GM19324 (cell line): ENCODE measurements around the gene TRDMT1.
A peak's percentile ranks its signal among the peaks of the same experiment; 100 is the strongest.

ENCODE experiments used
- ATAC-seq: cut with Tn5 transposase; IDR thresholded peaks from one replicate; pipeline ENCODE4 v1.9.1; 2021; ENCODE audit warnings: mild to moderate bottlenecking, moderate library complexity; ENCODE audit not compliant: unreplicated experiment, low FRiP score

The TRDMT1 gene

GRCh38 chr10:17232276-17232960 lies 30.9 kb upstream of the TRDMT1 start:
- ATAC-seq = no peak

DNA sequence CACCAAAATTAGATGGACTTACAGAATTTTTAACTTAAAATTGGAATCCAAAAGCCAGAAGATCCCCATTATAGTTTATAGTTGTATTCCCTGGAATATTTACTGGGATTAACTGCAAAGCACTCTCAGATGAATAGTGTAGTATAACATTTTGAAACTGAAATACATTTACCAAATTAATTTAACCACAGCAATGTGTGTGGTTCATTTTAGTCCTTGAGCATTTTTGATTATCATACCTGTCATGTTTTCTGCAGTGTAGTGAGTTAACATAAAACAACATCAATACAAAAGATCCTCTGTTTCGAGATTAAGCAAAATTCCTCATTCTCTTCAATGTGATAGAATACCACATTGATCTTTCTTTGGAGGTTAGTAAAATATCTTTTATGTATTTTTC lies 30.3 kb upstream of the TRDMT1 start:
- ATAC-seq = no peak

DNA sequence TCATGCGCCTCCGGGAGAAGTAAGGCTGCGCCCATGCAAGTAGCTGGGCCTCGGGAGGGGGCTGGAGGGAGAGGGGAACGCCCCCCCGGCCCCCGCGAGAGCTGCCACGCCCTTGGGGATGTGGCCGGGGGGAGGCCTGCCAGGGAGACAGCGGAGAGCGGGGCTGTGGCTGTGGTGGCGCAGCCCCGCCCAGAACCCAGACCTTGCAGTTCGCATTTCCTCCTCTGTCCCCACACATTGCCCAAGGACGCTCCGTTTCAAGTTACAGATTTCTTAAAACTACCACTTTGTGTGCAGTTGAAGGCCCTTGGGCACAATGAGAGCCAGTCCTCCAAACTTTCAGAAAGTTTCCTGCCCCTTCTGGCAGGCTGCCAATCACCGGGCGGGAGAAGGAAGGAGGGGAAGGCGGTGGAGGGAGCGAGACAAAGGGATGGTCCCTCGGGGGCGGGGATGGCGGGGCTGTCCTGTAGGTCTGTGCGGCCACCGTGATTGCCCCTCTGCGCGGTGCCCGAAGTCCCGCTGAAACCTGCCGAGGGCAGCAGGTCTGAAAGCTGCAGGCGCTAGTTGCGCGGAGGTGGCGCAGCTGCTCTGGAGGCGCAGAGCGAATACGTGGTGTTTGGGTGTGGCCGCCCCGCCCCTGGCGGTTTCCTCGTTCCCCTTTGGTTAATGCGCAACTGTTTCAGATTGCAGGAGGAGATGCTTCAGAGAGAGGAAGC lies 28.7 kb upstream of the TRDMT1 start:
- peak; percentile 59 for ATAC-seq

- ATAC-seq = no peak
Observed at GRCh38 chr10:17229717-17229966, 28.2 kb upstream of the TRDMT1 start.

DNA sequence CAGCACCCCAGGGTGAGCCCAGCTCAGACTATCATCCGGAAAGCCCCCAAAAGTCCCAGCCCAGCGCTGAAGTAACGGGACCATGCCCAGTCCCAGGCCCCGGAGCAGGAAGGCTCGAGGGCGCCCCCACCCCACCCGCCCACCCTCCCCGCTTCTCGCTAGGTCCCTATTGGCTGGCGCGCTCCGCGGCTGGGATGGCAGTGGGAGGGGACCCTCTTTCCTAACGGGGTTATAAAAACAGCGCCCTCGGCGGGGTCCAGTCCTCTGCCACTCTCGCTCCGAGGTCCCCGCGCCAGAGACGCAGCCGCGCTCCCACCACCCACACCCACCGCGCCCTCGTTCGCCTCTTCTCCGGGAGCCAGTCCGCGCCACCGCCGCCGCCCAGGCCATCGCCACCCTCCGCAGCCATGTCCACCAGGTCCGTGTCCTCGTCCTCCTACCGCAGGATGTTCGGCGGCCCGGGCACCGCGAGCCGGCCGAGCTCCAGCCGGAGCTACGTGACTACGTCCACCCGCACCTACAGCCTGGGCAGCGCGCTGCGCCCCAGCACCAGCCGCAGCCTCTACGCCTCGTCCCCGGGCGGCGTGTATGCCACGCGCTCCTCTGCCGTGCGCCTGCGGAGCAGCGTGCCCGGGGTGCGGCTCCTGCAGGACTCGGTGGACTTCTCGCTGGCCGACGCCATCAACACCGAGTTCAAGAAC lies 27.7 kb upstream of the TRDMT1 start:
- ATAC-seq = peak; percentile 24

DNA sequence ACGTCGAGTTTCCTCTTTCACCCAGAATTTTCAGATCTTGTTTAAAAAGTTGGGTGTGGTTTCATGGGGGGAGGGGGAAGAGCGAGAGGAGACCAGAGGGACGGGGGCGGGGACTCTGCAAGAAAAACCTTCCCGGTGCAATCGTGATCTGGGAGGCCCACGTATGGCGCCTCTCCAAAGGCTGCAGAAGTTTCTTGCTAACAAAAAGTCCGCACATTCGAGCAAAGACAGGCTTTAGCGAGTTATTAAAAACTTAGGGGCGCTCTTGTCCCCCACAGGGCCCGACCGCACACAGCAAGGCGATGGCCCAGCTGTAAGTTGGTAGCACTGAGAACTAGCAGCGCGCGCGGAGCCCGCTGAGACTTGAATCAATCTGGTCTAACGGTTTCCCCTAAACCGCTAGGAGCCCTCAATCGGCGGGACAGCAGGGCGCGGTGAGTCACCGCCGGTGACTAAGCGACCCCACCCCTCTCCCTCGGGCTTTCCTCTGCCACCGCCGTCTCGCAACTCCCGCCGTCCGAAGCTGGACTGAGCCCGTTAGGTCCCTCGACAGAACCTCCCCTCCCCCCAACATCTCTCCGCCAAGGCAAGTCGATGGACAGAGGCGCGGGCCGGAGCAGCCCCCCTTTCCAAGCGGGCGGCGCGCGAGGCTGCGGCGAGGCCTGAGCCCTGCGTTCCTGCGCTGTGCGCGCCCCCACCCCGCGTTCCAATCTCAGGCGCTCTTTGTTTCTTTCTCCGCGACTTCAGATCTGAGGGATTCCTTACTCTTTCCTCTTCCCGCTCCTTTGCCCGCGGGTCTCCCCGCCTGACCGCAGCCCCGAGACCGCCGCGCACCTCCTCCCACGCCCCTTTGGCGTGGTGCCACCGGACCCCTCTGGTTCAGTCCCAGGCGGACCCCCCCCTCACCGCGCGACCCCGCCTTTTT lies 26.9 kb upstream of the TRDMT1 start, which contains the start of gene VIM:
VIM (plus strand) TSS at position 151 of the 925 bp plus-strand sequence. CDS start 1,182 bp downstream, outside the sequence.
- peak; percentile 43 for ATAC-seq

- ATAC-seq = no peak
Observed at GRCh38 chr10:17227367-17228090, 26.1 kb upstream of the TRDMT1 start.

- ATAC-seq = no peak
Observed at GRCh38 chr10:17226891-17227303, 25.4 kb upstream of the TRDMT1 start.

- no peak for ATAC-seq
Observed at GRCh38 chr10:17225808-17226207, 24.3 kb upstream of the TRDMT1 start.

DNA sequence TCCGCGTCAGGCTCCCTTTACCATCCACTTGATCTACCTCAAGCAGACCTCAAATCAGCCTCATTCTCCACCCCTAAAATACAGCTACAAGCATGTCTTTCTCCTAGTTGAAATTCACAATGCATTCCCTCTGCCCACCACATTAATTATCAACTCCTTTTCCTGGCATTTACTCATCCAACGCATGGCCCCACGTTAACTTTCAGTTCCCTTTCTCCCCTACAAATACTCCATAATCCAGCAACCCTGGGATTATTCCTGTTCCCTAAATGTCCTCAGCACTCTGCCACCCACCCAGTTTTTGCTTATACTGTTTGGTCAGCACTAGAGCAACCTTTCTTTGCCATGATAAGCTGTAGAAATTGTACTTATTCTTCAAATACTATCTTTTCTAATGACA lies 20.9 kb upstream of the TRDMT1 start:
- ATAC-seq = no peak

GRCh38 chr10:17220652-17221100 lies 19.2 kb upstream of the TRDMT1 start:
- no peak for ATAC-seq

GRCh38 chr10:17219024-17219423 lies 17.6 kb upstream of the TRDMT1 start:
- ATAC-seq = no peak

DNA sequence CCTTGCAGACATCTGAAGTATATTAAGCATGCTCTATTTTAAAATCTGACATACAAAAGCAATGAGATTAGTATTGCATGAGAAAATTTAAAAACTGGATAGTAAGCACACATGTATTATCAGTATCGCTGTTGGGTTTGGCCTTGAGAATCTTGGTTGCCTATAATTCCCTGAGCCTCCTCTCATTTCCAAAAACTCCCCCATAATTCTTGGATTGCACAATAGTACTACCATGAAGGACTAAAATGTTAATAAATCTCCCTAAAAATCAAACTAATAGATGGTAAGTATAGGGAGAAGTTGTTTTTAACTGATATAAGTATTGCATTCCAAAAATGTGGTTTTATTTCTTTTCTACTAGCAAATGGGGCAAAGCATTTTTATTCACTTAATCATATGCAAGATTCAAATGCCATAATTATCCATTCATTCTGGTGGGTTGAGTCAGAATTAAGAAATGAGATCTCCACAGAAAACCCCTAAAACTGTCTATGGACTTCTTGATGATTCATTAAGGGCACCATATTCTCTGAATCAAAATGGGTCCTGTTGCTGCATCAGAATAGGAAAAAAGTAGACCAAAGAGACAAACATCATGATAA lies 16.3 kb upstream of the TRDMT1 start:
- ATAC-seq = no peak

GRCh38 chr10:17216901-17217395 lies 15.5 kb upstream of the TRDMT1 start:
- ATAC-seq = no peak

DNA sequence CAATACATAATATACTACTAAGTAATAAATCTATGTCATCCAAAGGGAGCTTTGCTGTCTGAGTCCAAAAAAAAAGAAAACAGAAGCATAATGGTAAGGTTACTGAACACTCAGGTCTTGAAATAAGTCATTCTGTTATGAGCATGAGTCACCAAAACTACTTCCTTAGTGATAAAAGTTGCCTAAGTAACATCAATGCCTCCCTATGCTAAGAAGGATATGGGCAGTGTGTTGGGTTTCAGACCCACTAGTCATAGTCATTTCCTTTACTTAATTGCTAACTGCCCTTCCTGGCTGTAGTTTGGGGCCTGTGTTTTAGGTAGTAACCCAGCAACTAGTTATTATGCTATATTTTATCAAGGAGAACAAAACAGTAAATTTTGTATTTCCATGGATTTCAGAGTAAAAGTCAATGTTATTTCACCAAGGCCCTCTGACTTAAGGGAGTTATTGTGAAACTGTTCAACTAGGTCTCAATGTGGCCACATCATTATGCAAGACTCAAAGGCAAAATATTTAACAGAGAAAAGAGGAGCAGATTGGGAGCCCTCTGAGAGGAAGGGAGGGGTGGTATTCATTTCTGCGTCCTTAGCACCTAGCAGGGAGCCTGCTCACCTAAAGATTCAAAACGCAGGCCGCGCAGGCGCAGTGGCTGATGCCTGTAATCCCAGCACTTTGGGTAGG lies 14.9 kb upstream of the TRDMT1 start:
- ATAC-seq = peak; percentile 96

DNA sequence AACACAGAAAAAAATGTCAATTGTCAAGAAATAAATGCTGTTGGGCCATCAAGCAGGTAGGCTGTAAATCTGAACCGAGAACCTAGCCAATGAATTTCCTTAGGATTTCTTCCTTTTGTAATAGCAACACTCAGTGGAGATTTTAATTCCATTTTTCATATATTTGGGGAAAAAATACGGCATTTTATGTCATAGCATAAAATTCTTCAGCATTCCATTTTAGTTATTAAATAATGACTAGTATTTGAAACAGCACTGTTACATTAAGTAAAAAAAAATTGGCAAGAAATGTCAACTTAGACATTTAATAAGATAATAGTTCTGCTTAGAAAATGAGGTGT lies 14.3 kb upstream of the TRDMT1 start:
- no peak for ATAC-seq

DNA sequence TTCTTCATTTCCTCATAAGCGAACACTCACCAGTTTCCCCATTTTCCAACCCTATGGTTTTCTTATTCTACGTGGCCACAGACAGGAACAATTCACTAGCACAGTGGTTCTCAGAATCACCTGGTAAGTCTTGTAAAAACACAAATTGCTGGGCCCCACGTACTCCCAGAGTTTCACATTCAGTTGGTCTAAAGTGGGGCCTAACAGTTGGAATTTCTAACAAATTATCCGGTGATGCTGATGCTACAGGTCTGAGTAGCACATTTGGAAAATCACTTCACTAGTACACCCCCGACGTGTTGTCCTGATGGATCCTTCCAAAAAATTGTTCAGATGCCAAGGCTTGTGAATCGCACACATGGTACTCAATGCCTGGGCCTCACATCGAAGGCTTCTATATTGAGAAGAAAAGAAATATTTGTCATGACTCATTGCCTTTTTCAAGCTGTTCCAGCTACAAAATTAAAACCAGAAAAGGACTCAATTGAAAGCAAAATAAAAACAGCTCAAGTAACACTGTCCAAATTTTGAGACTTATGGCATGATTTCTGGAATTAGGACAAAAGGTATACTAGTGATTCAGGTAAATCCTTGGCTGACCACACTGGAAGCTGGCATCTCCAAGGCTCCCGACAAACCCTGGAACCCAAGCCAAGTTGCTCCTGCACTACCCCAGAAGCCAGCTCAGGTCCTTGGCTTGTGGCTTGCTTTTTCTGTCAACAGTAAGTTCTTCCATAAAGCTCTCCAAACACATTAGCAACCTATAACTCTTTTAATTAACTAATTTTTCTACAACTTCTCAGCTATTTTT lies 13.7 kb upstream of the TRDMT1 start:
- no peak for ATAC-seq

DNA sequence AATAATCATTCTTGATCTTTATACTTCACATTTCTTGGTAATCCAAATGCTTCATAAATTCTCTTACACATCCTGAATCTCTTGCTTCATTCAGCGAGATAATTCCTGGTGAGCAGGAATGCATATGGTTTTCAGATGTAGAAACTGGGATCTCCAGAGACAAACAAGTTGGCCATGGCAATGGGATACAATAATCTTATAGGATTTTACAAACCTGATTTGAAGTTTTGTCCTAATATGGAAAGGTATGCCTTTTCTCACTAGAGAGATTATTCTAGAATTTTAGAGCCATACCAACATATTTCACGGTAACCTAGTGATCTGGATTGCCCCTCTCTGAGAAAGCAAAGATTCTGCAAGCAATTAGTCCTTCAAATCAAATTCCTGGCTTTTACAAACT lies 13.1 kb upstream of the TRDMT1 start:
- no peak for ATAC-seq
